K562 (cell line): ENCODE results near the gene TSPAN13. TPM values are rescaled to one million over a fixed set of nuclear protein-coding genes. Genes with fewer than 3 reads are reported as not detected.
A peak's percentile ranks its signal among the peaks of the same experiment; 100 is the strongest.

Experiments used
- ATAC-seq: fragments of 200-7000 bp; cut with Tn5 transposase; 3 replicates; pipeline ENCODE4 v1.9.1; 2020; ENCODE audit warnings: moderate library complexity
- BruUV-seq: library from RNA; stranded (reverse); fragments of 400-500 nt; replicated peaks from 2 replicates; lab custom pipeline; 2021; lab: Mats Ljungman, UMichigan
- CTCF ChIA-PET: fragments of 300-600 bp; formaldehyde crosslinking; extraction: SDS; loops from one replicate; lab custom pipeline; 2021; ENCODE audit warnings: low intra/inter-chr PET ratio; lab: Yijun Ruan, JAX
- POLR2A ChIA-PET: fragments of 300-600, 350-650 bp; sonication (Branson Sonifier 250); formaldehyde crosslinking; extraction: SDS; loops from one replicate; lab custom pipeline; 2021; ENCODE audit warnings: antibody characterized with exemption, inconsistent platforms; lab: Yijun Ruan, JAX
- DNase-seq, 4 experiments: peaks; one replicate each; pipeline versions ENCODE4 v3.0.0 to v3.0.0-alpha.2; 2011 to 2018; ENCODE audit warnings: low spot score in 3 of 4, mixed read lengths in 3 of 4; ENCODE audit errors: extremely low read depth in 1 of 4
- FAIRE-seq: peaks from 2 replicates; lab custom pipeline; 2011; peaks lifted over from hg19 to GRCh38; lab: Jason Lieb, UNC
- H2AFZ ChIP-seq: 2 replicates; pipeline ENCODE4 v1.6.0; 2011; ENCODE audit warnings: low read depth, low read length, control low read depth, inconsistent platforms
- H3K27ac ChIP-seq: fragments of 200-600 bp; 3 replicates; pipeline ENCODE4 v1.8.0; 2011; ENCODE audit warnings: low read depth, mild to moderate bottlenecking, control low read depth, inconsistent platforms, low read length, moderate library complexity, mixed read lengths; ENCODE audit errors: extremely low read depth
- H3K27me3 ChIP-seq, 2 experiments: fragments of 300-600 bp in 1 of 2; 2 replicates in 1 of 2; 3 replicates in 1 of 2; pipeline versions ENCODE4 v1.6.0 to v1.8.0; 2011; ENCODE audit warnings: inconsistent platforms in 2 of 2, low read length in 2 of 2, mild to moderate bottlenecking in 1 of 2, mixed read lengths in 1 of 2, moderate library complexity in 1 of 2; ENCODE audit not compliant: control insufficient read depth in 2 of 2, insufficient read depth in 2 of 2
- H3K36me3 ChIP-seq: fragments of 300-600 bp; 3 replicates; pipeline ENCODE4 v1.8.0; 2011; ENCODE audit warnings: mild to moderate bottlenecking, low read length, inconsistent platforms; ENCODE audit not compliant: control insufficient read depth, insufficient read depth
- H3K4me1 ChIP-seq, 2 experiments: fragments of 200-600 bp in 1 of 2; replicated peaks in 1 of 2; 2 replicates in 1 of 2; 3 replicates in 1 of 2; pipeline versions ENCODE4 v1.5.1 to v1.8.0; 2011; ENCODE audit warnings: inconsistent platforms in 2 of 2, low read length in 2 of 2, mild to moderate bottlenecking in 1 of 2, mixed read lengths in 1 of 2, moderate library complexity in 1 of 2; ENCODE audit not compliant: control insufficient read depth in 2 of 2, insufficient read depth in 2 of 2
- H3K4me2 ChIP-seq: 2 replicates; pipeline ENCODE4 v1.6.1; 2011; ENCODE audit warnings: low read length, control low read depth, inconsistent platforms, mixed read lengths; ENCODE audit not compliant: insufficient read depth
- H3K4me3 ChIP-seq: fragments of 200-600 bp; sonication (generic), shearing (Covaris generic); 2 replicates; pipeline ENCODE4 v1.5.1; 2016; ENCODE audit warnings: control low read depth, inconsistent platforms
- H3K79me2 ChIP-seq: fragments of 200-600 bp; 3 replicates; pipeline ENCODE4 v1.8.0; 2011; ENCODE audit warnings: low read length, inconsistent platforms; ENCODE audit not compliant: control insufficient read depth, insufficient read depth
- H3K9ac ChIP-seq, 2 experiments: 2 replicates each; pipeline versions ENCODE4 v1.6.0 to v1.6.1; 2011; ENCODE audit warnings: low read depth in 2 of 2, low read length in 2 of 2, control low read depth in 1 of 2, inconsistent platforms in 1 of 2, mild to moderate bottlenecking in 1 of 2, mixed read lengths in 1 of 2; ENCODE audit not compliant: insufficient read depth in 1 of 2
- H3K9me1 ChIP-seq: one replicate; pipeline ENCODE4 v1.6.0; 2011; ENCODE audit warnings: inconsistent platforms, mild to moderate bottlenecking, low read length, moderate library complexity; ENCODE audit not compliant: control insufficient read depth, insufficient read depth
- H3K9me3 ChIP-seq: replicated peaks from 2 replicates; pipeline ENCODE4 v1.5.1; 2011; ENCODE audit warnings: low read depth, low read length, inconsistent platforms; ENCODE audit not compliant: control insufficient read depth, insufficient read depth
- H4K20me1 ChIP-seq: replicated peaks from 2 replicates; pipeline ENCODE4 v1.6.1; 2011; ENCODE audit warnings: low read length, inconsistent platforms, mixed read lengths; ENCODE audit not compliant: control insufficient read depth, insufficient read depth
- ESRRA ChIP-seq: fragments of 450-650 bp; IDR thresholded peaks from 2 replicates; pipeline ENCODE4 v1.6.1; 2014; ENCODE audit warnings: low read depth, mild to moderate bottlenecking, moderate library complexity, borderline replicate concordance
- GABPA ChIP-seq: fragments of 200-800 bp; sonication (Bioruptor generic); conservative IDR thresholded peaks from 2 replicates; pipeline ENCODE4 v1.6.1; 2016; ENCODE audit warnings: low read depth, missing genetic modification characterization, missing compliant biosample characterization
- RBM25 ChIP-seq: fragments of 200-400 bp; formaldehyde crosslinking; IDR thresholded peaks from 2 replicates; pipeline ENCODE4 v1.6.1; 2018; ENCODE audit warnings: low read length, low read depth, moderate library complexity; ENCODE audit not compliant: severe bottlenecking
- TEAD2 ChIP-seq: fragments of 450-650 bp; IDR thresholded peaks from 2 replicates; pipeline ENCODE4 v1.6.1; 2016; ENCODE audit warnings: missing genetic modification characterization, control low read depth, missing compliant biosample characterization
- ZBTB34 ChIP-seq: fragments of 250-450 bp; sonication (Bioruptor Pico); IDR thresholded peaks from 2 replicates; pipeline ENCODE4 v1.8.0; 2021; ENCODE audit warnings: mild to moderate bottlenecking, moderate library complexity
- ZNF668 ChIP-seq: fragments of 250-450 bp; sonication (Bioruptor Pico); IDR thresholded peaks from 2 replicates; pipeline ENCODE4 v1.8.0; 2022; ENCODE audit warnings: mild to moderate bottlenecking, inconsistent platforms
- WGBS: fragments of 100-300 bp; shearing (Covaris generic); methylation state at CpG from one replicate; pipeline ENCODE4 v1.1.6; 2016; ENCODE audit warnings: low coverage, mixed read lengths; ENCODE audit not compliant: insufficient coverage; ENCODE audit errors: missing lambda C conversion rate; 5-methylcytosine and 5-hydroxymethylcytosine counted together
- in situ Hi-C: fragments of 300-500 bp; cut with MboI; formaldehyde crosslinking; loops from 4 replicates; pipeline ENCODE4 v1.15.0; 2018; ENCODE audit warnings: inconsistent platforms, mixed read lengths
- intact Hi-C: fragments of 100-400 bp; cut with micrococcal nuclease; formaldehyde crosslinking; loops from 2 replicates; pipeline ENCODE4 v1.14.2; 2022
- polyA plus RNA-seq, 8 experiments: library from polyadenylated mRNA; depleted of rRNA in 4 of 8; stranded (reverse) in 5 of 8; unstranded in 3 of 8; fragments of >200 nt; fragmentation: Nextera tagmentation in 2 of 8; fragmentation: Illumina TruSeq in 1 of 8; extraction: Ambion mirVana in 2 of 8; extraction: Trizol in 1 of 8; gene quantifications; 2 replicates each; pipeline versions ENCODE4 v1.2.1 to v1.2.3, GENCODE V29; 2011 to 2014; ENCODE audit warnings: inconsistent platforms in 1 of 8, missing spikeins in 1 of 8
- total RNA-seq, 7 experiments: library from RNA; depleted of rRNA in 6 of 7; stranded (reverse); fragments of >200 nt in 6 of 7; fragmentation: Illumina TruSeq in 2 of 7; extraction: Trizol in 2 of 7; gene quantifications; 2 replicates each; pipeline versions ENCODE4 v1.2.1 to v1.2.3, GENCODE V29; 2011 to 2021; ENCODE audit warnings: low replicate concordance in 1 of 7

The TSPAN13 gene
- total and polyA plus RNA-seq, 9 of the 15 experiments (the other 6 are each of a cell fraction or from before 2014, with no cell fraction given): 7.8 to 46.3 (median 20.0) TPM

- in situ Hi-C loops: no loop called here
- no peaks in the 10 kb centered on the region for H3K9me1 ChIP-seq
- BruUV-seq: no TSS peak
- no peaks in the 10 kb centered on the region for H3K27me3 ChIP-seq
- DNase-seq: no peak
- H3K27ac ChIP-seq: no peak overlapping the region
- no peak overlapping the region for H2AFZ ChIP-seq
- H3K79me2 ChIP-seq: peaks cover 26% of the 10 kb centered on the region; the same call in 1 of the 3 replicates
- CTCF ChIA-PET: no interaction called here
- FAIRE-seq: no peak
- no peaks in the 10 kb centered on the region for H4K20me1 ChIP-seq
- WGBS: 86% methylated on average over 4 of the region's 4 CpGs
- no peak overlapping the region for H3K4me3 ChIP-seq
- H3K4me1 ChIP-seq: no peaks in the 10 kb centered on the region; a peak in 1 of 5 replicates
- TF ChIP-seq TEAD2 (tag): no peak
- no peaks in the 10 kb centered on the region; the same call in 1 of the 2 replicates for H3K9me3 ChIP-seq
- no peaks in the 10 kb centered on the region; the same call in 2 of the 3 replicates for H3K36me3 ChIP-seq
- POLR2A ChIA-PET: no interaction called here
- ATAC-seq: no peak
- H3K4me2 ChIP-seq: no peak overlapping the region
- intact Hi-C loops: no loop called here
- no peak overlapping the region for H3K9ac ChIP-seq
These were observed 8.6 kb downstream of the TSPAN13 start for GRCh38 chr7:16762177-16762576.

- Histone ChIP-seq H3K79me2 (peaks cover 19% of the 10 kb centered on the region; the same call in 2 of the 3 replicates), H3K27me3 (no peaks in the 10 kb centered on the region), H3K27ac (no peak overlapping the region), H3K36me3 (no peaks in the 10 kb centered on the region; the same call in 2 of the 3 replicates), H4K20me1 (no peaks in the 10 kb centered on the region), H3K9me1 (no peaks in the 10 kb centered on the region), H3K9me3 (no peaks in the 10 kb centered on the region)
- WGBS: 62% methylated on average over 3 of the region's 3 CpGs
- intact Hi-C loops: no loop called here
- CTCF ChIA-PET: no interaction called here
- TF ChIP-seq GABPA: no peak
- TF ChIP-seq ZNF668: no peak
- no peak for TF ChIP-seq RBM25
- no peak for TF ChIP-seq ESRRA
- TF ChIP-seq ZBTB34 (CRISPR knock-in tag): no peak
- TF ChIP-seq, all 486 proteins: peak for 0
- Histone ChIP-seq H3K9ac (peak overlapping the region in 1 of 2 experiments; percentile 43; a peak in 1 of 4 replicates), H2AFZ (no peak overlapping the region), H3K4me3 (no peak overlapping the region), H3K4me2 (no peak overlapping the region), H3K4me1 (no peaks in the 10 kb centered on the region; a peak in 1 of 5 replicates)
- POLR2A ChIA-PET: no interaction called here
- ATAC-seq (no peak), FAIRE-seq (no peak), DNase-seq (no peak)
- BruUV-seq: no TSS peak
- in situ Hi-C loops: no loop called here
These were observed 11.4 kb downstream of the TSPAN13 start for GRCh38 chr7:16764942-16765341.
